HG03558 (cell line): ENCODE results near the gene GUCY1B1.
A peak's percentile ranks its signal among the peaks of the same experiment; 100 is the strongest.

Experiments used
- ATAC-seq: cut with Tn5 transposase; IDR thresholded peaks from one replicate; pipeline ENCODE4 v1.9.1; 2021; ENCODE audit warnings: moderate number of reproducible peaks; ENCODE audit not compliant: unreplicated experiment; ENCODE audit errors: extremely low read depth

Gene GUCY1B1

DNA sequence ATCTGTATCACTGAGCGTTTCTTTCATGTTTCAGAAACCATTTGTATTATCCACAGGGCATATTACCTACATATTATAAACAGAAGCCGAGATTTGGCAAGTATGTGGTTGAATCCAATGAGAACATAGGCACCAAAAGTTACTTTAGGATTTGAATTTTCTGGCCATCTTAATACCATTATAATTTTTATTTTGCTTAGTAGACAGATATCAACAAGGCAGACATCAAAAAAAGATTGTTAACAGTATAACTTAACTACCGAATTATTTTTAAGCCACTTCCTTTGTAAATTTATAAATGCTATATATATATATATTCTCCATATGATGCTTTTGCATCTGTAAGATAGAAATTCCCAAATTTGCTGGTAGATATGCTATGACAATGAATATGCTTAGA is 2.2 kb downstream of the GUCY1B1 start:
- ATAC-seq: no peak

DNA sequence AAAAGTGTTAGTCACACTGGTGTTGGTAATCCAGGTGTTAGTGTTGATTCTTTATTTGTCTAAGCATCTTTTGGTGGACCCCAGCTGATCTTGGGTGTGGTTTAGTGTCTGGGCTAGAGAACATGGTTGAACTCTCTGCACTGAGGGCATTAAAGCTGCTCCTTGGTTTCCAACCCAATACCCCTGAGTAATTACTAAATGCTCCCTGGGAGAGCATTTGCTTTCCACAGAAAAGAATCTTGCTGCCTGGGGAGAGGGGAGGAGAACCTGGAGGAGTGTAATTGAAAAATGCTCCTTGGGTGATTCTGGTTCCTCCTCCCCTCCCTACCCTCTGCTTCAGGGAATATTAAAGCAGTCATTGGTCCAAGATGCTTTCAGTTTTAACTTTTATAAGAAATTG is 3.1 kb downstream of the GUCY1B1 start:
- no peak for ATAC-seq

DNA sequence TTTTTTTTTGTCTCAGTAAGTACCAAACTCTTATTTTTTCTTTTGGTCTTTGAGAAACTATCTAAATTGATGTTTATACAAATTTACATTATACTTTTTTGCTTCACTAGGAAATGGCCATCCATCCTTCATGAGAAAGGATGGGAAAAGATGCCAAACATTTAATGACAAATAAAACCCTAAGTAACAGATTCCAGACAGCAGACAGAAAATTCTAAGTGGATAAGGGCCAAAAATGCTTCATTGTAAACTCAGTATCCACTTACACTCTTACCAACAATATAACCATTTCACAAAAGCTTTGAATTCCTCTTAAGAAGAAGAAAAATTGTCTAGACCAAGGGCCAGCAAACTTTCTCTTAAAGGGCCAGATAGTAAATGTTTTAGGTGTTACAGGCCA is 3.5 kb downstream of the GUCY1B1 start:
- no peak for ATAC-seq

DNA sequence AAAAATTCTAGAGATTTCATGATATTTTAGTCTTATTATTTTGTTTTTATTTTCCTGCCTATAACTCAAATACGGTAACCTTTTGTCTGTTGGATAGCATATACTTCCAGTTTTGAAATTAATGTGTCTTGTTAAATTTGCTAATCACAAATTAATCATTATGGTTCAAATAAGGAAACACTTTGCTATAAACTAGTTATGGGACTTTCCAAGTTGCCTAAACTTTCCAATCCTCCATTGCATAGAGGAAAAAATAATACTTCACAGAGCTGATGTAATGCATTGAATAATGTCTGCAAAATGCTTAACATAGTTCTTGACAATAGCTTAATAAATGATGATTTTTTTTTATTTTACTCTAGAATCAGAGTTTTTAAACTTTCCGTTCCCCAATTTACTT is 4.7 kb downstream of the GUCY1B1 start:
- ATAC-seq: no peak

DNA sequence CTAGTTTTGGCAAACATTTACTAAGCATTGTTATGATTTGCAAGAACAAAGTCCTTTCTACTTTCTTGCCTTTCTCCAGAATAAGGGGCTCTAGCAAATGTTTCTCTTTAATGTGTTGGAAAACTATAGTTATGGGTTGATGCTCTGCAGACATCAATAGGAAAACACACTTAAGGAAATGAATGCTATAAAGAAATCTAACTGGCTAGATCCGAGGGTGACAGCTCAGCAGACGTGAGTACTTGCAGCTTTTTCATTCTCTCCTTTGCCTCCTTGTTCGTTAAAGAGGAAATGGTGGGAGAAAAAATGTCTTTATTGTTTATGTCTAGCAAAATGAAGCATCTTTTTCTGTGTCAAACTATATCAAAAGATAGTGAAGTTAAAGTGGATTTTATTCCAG is 6.3 kb downstream of the GUCY1B1 start:
- ATAC-seq: no peak

DNA sequence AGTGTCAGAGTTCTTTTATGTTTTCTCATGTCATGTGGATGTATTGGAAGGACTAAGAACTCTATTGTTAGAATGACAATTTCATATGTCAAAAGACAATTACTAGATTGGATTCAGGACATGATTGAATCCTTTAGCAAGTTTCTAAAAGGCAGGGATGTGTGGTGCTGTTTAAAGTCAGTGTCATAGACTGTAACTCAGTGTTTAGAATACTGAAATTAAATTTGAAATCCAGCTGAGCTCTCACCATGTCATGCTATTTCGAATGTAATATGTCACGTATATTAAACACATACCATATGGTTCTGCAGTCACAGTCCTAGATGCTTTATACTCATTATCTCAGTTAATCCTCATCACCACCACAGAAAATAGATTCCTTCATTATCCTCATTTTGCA is 7.8 kb downstream of the GUCY1B1 start:
- ATAC-seq: no peak

DNA sequence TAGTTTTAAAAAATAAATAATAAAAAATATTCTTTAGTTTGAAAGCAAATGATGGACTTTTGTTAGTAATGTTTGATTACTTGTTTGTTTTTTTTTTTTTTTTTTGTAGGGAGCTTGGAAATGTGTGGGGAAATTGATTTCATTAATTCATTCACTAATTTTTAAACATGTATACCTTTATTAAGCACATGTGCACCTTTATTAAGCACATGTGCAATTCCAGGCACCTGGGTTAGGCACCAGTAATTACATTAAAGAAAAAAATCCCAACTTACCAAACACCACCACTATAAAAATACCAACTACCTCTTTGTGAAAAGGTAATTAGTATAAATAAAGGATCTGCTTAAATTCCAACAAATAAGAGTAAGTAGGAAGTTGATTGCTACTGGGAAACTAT is 9.5 kb downstream of the GUCY1B1 start:
- ATAC-seq: no peak

DNA sequence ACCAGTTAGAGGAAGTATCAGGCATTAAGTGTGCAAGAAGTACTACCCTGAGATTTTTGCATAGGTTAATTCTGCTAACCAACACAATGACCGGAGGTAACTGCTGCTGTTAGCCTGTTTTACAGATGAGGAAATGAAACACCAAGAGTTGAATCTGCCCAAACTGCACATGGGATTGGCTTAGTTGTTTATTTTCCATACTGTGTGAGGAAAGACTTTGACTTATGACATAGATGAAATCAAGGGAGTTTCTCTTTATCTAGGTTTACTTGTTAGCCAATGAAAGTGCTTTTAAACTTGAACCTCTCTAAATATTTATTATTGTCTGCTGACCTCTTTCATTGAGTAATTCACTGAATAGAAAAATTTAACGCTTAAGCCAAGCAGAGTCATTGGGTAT is 10.3 kb downstream of the GUCY1B1 start:
- no peak for ATAC-seq

DNA sequence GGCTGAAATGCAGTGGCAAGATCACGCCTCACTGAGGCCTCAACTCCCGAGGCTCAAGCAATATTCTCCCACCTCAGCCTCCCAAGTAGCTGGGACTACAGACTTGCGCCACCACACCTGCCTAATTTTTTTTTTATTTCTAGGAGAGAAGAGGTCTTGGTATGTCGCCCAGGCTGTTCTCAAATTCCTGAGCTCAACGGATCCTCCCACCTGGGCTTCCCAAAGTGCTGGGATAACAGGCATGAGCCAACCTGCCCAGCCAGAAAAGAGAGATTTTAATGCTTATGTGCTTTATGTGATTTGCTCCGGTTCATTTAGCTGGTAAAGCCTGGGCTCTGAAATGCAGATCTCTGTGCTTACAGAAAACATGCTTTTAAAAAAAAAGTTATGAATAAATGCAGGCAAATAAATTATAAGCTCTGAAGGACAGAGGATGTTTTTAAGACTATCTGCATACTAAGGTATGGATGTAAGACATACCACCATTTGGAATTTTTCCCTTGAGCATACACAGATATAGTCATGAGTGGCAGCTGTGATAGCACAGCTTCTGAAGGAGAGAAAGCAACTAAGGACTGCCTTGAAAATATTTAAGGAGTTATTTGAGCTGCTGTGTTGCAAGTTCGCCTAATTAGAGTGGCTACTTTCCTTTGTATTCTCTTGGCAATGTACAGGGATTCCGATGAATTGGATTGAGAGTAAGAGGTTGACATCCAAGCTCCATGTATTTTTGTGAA is 13.8 kb downstream of the GUCY1B1 start:
- no peak for ATAC-seq

DNA sequence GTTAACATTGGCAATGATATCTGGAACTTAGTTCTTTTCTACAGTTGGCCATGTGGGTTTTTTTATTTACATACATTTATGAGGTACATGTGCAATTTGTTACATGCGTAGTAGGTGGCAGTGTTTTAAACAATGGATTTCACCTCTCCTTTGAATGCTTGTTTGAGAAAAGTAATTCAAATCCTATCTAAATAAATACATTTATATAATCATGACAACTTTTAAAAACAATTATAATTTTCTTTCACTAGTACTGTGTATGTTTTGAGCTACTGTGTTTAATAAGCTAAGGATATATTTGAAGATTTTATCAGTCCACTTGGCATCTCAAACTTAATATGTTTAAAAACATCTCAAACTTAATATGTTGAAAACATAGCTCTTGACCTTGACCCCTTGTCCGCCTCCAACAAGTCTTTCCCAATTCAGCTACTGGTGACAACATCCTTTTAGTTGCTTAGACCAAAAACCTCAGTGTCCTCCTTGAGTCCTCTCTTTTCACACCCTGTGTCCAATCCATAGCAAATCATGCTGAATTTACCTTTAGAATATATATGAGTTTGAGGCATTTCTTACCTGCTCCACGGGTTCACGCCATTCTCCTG is 14.5 kb downstream of the GUCY1B1 start:
- no peak for ATAC-seq

DNA sequence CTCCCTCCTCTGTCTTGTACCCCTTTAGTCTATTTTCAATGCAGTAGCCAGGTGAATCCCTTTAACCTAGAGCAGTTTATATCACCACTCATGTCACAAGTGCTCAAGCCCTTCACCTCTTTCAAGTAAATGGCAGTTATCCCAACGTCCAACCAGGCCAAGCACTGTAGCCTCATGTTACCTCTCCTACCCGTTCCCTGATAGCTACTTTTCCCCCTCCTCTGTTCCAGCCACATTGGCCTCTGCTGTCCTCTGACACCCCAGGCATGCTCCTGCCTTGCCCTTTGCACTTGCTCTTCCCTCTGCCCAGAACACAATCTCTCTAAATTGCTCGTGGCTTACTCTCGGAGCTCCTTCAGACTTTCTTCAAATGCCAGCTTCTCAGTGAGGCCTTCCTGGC is 15.2 kb downstream of the GUCY1B1 start:
- no peak for ATAC-seq

DNA sequence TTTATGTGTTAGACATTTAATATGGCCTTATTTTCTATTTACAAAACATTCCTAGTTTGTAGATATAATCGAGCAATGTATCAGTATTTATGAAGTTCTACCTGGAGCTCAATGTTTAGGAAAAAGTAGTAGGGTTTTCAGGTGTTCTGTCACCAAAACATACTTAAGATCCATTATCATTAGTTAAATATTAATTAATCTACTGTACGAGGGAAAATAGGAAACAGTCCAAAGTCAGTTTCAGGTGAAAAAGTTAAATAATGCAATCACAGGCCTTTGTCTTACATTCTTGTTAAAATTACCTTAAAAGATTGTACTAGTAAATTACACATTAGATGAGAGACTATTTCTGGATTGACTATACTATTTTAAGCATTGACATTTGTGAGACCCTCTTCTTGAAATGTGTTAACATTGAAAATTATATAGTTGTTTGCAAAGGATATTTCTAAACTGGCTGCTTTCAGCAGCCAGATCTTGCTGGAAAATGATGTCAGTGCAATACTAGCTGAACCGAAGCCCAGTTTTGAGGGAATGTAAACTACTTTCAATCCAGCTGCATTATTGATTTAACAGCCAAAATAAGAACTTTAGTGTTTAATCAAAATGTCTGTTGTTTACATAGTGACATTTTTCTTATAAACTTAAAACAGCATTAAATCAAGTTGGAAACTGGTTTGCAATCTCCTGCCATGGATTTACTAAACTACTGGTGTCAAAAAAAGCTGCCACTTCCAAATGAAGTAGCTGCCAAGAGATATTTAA is 19.3 kb downstream of the GUCY1B1 start:
- ATAC-seq: no peak

DNA sequence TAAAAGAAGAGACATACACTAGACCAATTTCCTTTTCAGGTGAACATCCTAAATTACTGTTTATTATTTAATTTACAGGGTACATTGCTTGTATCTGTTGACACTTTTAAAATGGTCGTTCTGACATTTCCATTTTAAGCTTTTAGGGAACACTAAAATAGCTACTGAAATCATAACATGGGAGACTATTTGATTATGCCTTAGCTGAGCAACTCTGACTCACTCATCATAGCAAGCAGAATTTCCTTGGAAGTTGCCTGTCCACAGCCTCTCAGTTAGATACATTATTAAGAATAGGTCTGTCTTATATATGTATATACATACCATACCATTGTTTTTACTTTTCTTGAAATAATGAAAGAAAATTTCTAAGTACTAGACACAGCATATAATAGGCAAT is 22.0 kb downstream of the GUCY1B1 start:
- no peak for ATAC-seq

DNA sequence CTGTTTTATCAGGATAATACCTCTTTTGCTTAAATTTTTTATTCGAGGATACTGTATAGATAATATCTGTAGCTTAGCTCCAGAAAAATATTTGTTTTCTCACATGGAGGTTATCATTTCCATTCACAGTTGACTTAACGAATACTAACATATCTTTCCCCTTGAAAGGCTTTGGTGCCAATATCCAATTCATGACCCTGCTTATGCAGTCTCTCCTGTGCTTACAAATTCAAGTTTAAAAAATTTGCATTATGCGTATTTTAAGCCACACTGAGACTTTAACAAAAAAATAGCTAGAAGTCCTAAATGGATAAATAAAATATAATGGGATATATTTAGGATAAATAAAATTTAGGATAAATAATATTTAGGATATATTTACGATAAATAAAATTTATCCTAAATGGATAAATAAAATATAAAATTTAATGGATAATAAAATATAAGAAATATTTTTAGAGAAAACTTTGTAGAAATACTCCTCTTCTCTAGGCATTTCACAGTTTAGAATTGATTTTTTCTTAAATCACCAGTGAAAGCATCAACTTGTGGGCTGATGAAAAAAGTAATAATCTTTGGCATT is 22.5 kb downstream of the GUCY1B1 start:
- no peak for ATAC-seq

DNA sequence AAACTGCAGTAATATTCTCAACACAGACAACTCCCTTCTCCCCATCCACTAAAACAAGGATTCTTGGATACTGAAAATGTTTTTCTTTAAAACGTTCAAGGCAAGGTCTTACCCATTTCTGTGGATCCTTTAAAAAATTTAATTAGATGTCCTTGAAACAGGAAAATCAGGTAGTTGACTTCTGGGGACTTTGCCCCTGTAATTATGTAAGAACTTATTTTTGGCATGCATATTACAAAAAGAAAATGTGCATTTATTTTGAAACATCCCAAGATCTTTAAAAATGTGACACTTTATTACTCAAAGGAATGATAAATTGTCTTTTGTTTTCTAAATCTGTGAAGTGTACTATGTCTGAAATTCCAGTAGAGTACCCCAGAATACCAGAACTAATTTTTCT is 25.8 kb downstream of the GUCY1B1 start:
- ATAC-seq: no peak

DNA sequence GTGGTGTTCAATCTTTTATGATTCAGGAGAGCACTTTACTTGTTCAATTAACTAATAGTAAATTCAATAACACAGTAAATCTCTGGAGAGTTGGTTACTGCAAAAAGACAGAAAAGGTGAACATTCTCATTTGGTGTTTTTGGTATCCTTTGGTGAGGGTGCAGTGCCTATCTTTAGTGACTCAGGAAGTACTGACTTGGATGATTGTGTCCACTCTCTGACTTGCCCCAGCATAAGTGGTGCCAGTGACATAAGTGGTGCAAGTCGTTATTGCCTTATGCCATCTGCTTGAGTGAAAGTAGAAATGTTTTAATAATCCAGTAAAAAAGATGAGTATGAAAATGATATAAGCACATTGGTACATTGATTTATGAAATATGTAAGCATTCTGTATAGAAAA is 27.0 kb downstream of the GUCY1B1 start:
- ATAC-seq: no peak

DNA sequence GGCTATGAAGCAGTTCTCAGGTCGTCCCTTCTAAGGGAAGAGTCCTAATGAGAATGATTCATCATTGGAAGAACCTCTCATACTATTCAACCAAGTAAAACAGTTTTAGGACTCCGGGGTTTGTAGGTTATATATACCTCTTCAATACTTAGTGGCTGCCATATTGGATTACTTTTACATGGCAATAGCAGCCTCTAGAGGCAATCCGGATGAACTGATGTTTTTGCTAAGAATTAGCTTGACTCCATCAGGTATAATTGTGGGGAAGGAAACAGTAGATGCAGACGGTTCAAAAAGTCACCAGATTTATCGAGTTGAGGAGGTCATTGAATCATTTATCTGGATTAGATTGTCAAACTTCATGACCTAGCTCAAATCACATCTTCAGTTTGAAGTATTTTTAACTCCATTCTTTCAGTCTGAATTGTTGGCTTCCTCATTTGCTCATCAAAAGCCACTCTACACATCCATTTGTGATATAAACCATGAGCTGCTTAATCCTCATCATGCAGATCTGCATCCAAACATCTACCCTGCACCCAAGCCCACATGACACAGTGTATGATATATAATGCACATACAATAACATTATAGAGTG is 28.4 kb downstream of the GUCY1B1 start:
- peak; percentile 95 for ATAC-seq

DNA sequence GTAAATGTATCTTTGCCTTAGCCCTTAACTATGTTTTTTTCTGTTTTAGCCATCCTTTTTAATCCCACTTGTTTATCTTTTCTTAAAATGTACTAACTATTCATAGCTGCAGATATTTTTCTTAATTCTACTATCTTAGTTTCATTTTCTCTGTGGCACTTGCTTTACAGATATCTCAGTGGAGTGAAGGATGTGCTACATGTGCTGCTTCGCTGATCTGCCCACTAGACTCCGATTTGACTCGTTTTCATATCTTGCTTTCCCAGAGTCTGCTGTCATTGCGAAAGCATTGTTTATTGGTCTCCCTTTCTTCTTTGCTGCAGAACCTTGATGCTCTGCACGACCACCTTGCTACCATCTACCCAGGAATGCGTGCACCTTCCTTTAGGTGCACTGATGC is 30.6 kb downstream of the GUCY1B1 start:
- ATAC-seq: no peak

DNA sequence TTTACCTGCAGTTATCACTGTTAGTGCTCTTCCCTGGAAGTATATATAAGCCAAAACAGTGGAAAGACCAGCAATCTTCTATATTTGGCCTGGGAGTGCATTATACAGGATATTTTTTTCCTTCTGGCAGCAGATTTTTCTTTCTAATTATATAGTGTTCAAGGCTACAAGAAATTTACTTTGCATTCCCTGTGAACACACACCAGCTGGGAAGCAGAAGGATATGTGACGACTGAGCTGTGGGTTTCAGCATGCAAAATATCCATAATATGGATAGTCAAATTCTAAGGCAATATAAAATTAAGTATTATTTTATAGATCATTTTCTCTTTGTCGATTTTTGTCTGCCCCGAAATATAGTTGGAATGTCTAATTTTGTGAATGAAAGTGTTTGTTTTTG is 31.2 kb downstream of the GUCY1B1 start:
- ATAC-seq: no peak

DNA sequence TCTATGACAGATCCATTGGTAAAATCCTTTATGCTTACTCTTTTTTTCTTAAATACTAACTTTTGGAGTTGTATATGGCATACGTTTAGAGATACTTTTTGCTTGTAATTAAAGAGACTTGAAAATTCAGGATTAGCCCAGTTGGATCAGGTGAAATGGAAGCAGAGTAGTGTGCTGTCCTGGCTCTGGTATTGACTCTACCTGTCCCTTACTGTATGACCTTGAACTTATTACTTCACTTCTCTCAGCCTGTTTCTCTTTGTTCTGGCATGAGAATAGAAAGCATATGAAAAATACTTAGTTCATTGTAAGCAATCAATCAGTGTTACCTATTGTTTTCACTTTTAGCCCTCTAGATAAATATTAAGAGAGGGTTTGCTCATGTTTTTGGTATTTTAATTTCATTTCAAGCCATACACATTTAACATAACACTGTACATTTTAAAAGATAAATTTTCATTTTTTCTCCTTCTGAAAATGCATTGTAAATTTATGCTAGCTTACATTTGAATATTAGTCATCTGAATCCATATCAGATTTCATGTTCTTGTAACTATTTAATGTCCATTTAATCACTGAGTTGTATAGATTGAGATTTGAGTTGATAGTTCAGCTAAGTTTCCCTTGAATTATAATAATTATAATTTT is 35.9 kb downstream of the GUCY1B1 start:
- no peak for ATAC-seq
